HG03159 (cell line): ENCODE results near the gene ZBTB22.
A peak's percentile ranks its signal among the peaks of the same experiment; 100 is the strongest.

Experiments used
- ATAC-seq: cut with Tn5 transposase; IDR thresholded peaks from one replicate; pipeline ENCODE4 v1.9.1; 2021; ENCODE audit warnings: mild to moderate bottlenecking, moderate library complexity; ENCODE audit not compliant: unreplicated experiment

Gene ZBTB22

GRCh38 chr6:33305052-33305451 is 12.5 kb downstream of the ZBTB22 start:
- no peak for ATAC-seq

GRCh38 chr6:33304216-33304615 is 13.3 kb downstream of the ZBTB22 start:
- ATAC-seq: no peak

- ATAC-seq: no peak
Observed at GRCh38 chr6:33301877-33302276, 15.7 kb downstream of the ZBTB22 start.

- peak; percentile 71 for ATAC-seq
Observed at GRCh38 chr6:33299237-33299944, 18.2 kb downstream of the ZBTB22 start.

- ATAC-seq: peak; percentile 15
Observed at GRCh38 chr6:33298773-33299236, 18.7 kb downstream of the ZBTB22 start, which contains the start of gene RGL2. Gene RGL2 (minus strand): TSS chr6:33298942. CDS start chr6:33298610, 332 bp downstream.

GRCh38 chr6:33297956-33298772 is 19.4 kb downstream of the ZBTB22 start:
- no peak for ATAC-seq

- no peak for ATAC-seq
Observed at GRCh38 chr6:33297406-33297955, 20.1 kb downstream of the ZBTB22 start.

- no peak for ATAC-seq
Observed at GRCh38 chr6:33296797-33297405, 20.6 kb downstream of the ZBTB22 start.

GRCh38 chr6:33295621-33296369 is 21.7 kb downstream of the ZBTB22 start:
- no peak for ATAC-seq

- no peak for ATAC-seq
Observed at GRCh38 chr6:33294086-33294823, 23.3 kb downstream of the ZBTB22 start.

GRCh38 chr6:33292996-33293682 is 24.4 kb downstream of the ZBTB22 start:
- no peak for ATAC-seq

GRCh38 chr6:33290459-33290858 is 27.1 kb downstream of the ZBTB22 start:
- ATAC-seq: no peak

- peak; percentile 17 for ATAC-seq
Observed at GRCh38 chr6:33289784-33290315, 27.7 kb downstream of the ZBTB22 start.

- peak; percentile 80 for ATAC-seq
Observed at GRCh38 chr6:33288921-33289783, 28.4 kb downstream of the ZBTB22 start, which contains the start of the genes PFDN6 and WDR46. Gene PFDN6 (plus strand): TSS chr6:33289601. CDS start chr6:33289857, 256 bp downstream. Gene WDR46 (minus strand): TSS chr6:33289239. CDS start chr6:33289170, 69 bp downstream.

GRCh38 chr6:33288141-33288920 is 29.2 kb downstream of the ZBTB22 start:
- ATAC-seq: no peak

GRCh38 chr6:33286946-33287914 is 30.3 kb downstream of the ZBTB22 start:
- no peak for ATAC-seq
